Stimulated activated naive B cell treated with anti-CD40 and anti-IgM and Interleukin-4, amounts not matched to agents 10 μg/mL and 1 μg/mL and 100 μg/mL, for 72 hours (primary cell): Measurements from ENCODE around the gene PDZD4.

ENCODE experiments used
- ATAC-seq, 2 donors: fragments of 150-1000 bp; cut with Tn5 transposase; replicated peaks; 2 replicates each; pipeline ENCODE4 v1.10.0; 2021; ENCODE audit warnings: moderate library complexity in 1 of 2
- DNase-seq: peaks from one replicate; pipeline ENCODE4 v3.0.0; 2021
- H3K27ac Mint-ChIP-seq: one replicate; pipeline ENCODE4 v1.8.0; 2022; ENCODE audit warnings: mild to moderate bottlenecking, mixed read lengths
- H3K27me3 Mint-ChIP-seq, 2 donors: one replicate each; pipeline ENCODE4 v1.8.0; 2022; ENCODE audit warnings: mixed read lengths in 2 of 2
- H3K36me3 Mint-ChIP-seq, 2 donors: one replicate each; pipeline ENCODE4 v1.8.0; 2022; ENCODE audit warnings: mixed read lengths in 2 of 2, mild to moderate bottlenecking in 1 of 2
- H3K4me1 Mint-ChIP-seq, 2 donors: one replicate each; pipeline ENCODE4 v1.8.0; 2022; ENCODE audit warnings: mixed read lengths in 2 of 2, mild to moderate bottlenecking in 1 of 2
- H3K4me3 Mint-ChIP-seq, 2 donors: one replicate each; pipeline ENCODE4 v1.8.0; 2022; ENCODE audit warnings: mild to moderate bottlenecking in 2 of 2, mixed read lengths in 2 of 2, moderate library complexity in 1 of 2
- H3K9me3 Mint-ChIP-seq, 2 donors: one replicate each; pipeline ENCODE4 v1.8.0; 2022; ENCODE audit warnings: mixed read lengths in 2 of 2, mild to moderate bottlenecking in 1 of 2

Gene PDZD4

GRCh38 chrX:153844509-153845082 is 14.3 kb upstream of the PDZD4 start:
- H3K27me3 Mint-ChIP-seq, result peaks cover 6 to 13% of the 10 kb centered on the region in 2 donors
- no peak overlapping the region for H3K27ac Mint-ChIP-seq
- DNase-seq (no peak), ATAC-seq (peak in 1 of 2 donors; percentile 39)
- H3K9me3 Mint-ChIP-seq, result no peaks in the 10 kb centered on the region
- H3K4me1 Mint-ChIP-seq, result peaks cover 2 to 5% of the 10 kb centered on the region in 2 donors
- no peak overlapping the region for H3K4me3 Mint-ChIP-seq
- H3K36me3 Mint-ChIP-seq, result no peaks in the 10 kb centered on the region

DNA sequence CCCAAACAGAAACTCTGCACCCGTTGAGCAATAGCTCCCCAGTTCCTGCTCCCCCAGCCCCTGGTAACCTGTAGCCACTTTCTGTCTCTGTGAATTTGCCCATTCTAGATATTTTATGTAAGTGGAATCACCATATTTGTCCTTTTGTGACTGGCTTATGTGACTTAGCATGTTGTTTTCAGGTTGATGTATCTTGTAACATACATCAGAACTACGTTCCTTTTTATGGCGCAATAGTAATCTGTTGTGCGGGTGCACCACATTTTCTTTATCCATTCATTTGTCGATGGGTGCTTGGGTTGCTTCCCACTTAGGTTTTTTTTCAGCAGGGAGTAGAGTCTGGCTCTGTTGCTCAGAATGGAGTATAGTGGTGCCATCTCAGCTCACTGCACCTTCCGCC is 6.6 kb upstream of the PDZD4 start:
- H3K27me3 Mint-ChIP-seq, result peaks cover 10 to 20% of the 10 kb centered on the region in 2 donors
- no peak overlapping the region for H3K4me3 Mint-ChIP-seq
- H3K4me1 Mint-ChIP-seq, result no peaks in the 10 kb centered on the region
- DNase-seq (no peak), ATAC-seq (no peak)
- H3K27ac Mint-ChIP-seq, result no peak overlapping the region
- no peaks in the 10 kb centered on the region for H3K36me3 Mint-ChIP-seq
- no peaks in the 10 kb centered on the region for H3K9me3 Mint-ChIP-seq

GRCh38 chrX:153832728-153833127 is 2.4 kb upstream of the PDZD4 start:
- Mint-ChIP-seq H3K9me3 (no peaks in the 10 kb centered on the region), H3K36me3 (no peaks in the 10 kb centered on the region), H3K4me1 (peaks cover 0 to 3% of the 10 kb centered on the region in 2 donors), H3K4me3 (no peak overlapping the region), H3K27ac (no peak overlapping the region), H3K27me3 (peaks cover 28 to 32% of the 10 kb centered on the region in 2 donors)
- no peak for DNase-seq
- no peak for ATAC-seq

DNA sequence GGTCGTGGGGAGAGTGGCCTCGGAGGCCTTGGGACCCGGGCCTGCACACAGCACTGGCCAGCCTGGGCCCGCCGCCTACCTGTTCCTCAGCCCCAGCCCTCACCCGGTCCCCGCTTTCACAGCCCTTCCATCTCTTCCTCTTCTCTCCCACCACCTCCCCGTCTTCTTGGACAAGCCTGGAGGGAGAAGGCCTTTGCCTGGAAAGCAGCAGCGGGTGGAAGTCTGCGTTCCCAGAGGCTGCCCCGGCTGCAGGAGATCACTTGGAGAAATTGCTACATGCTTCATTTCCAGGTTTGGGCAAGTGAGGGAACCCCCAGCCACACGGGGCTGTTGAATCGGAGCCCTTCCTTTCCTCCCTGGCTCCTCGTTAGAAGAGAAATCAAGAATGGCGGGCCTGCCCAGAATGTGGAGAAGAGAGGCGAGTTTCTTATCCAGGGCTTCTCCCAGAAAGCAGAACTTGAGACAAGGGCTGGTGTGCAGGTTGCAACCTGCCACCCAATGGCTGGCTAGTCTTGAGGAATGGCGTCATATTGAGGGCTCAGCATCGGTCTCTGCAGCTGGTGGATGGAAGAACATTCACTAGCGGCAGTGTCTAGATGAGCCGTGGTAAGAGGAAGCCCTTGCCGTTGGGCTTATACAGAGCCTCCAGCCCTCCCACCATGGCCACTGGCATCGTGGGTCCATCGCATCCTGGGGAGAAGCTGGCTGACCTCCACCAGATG is 1.2 kb upstream of the PDZD4 start:
- ATAC-seq (no peak), DNase-seq (no peak)
- Mint-ChIP-seq H3K9me3 (no peaks in the 10 kb centered on the region), H3K27ac (no peak overlapping the region), H3K4me3 (peak overlapping the region; percentile 8 to 15), H3K4me1 (peaks cover 0 to 3% of the 10 kb centered on the region in 2 donors), H3K36me3 (no peaks in the 10 kb centered on the region), H3K27me3 (peaks cover 39 to 43% of the 10 kb centered on the region in 2 donors)

DNA sequence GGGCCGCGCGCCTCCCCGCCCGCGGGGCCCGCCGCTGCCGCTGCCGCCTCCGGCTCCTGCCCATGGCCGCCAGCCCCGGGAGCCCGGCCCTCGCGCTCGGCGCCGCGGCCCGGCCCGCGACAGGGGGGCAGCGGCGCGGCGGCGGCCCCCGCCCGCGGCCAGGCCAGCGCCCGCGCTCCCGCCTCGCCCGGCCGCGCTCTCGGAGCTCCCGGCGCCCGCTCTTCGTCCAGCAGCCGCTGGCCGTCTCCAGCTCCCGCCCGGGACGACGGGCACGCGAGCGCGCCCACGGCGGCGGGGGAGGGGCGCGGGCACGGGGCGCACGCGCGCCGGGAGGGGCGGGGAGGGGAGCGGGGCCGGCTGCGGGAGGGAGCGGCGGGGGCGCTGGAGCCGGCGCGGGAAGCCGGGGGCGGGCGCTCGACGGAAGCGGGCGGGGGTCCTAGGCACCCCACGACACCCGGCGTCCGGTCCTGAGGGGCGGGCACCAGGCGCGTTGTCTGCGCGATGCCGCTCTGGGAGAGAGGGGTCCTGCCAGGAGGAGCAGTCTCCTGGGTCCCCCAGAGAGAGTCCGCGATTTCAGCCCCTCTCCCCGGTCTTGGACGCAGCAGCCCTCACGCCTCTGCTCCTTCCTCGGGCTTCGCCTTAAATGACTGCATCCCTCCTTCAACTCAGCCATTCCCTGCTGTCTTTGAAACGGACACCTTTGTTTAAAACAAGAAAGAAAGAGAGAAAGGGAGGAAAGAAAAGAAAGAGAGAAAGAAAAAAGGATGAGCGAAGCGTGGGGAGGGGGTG is 490 bp upstream of the PDZD4 start:
- Mint-ChIP-seq H3K4me3 (no peak overlapping the region), H3K4me1 (peaks cover 0 to 3% of the 10 kb centered on the region in 2 donors), H3K27me3 (peaks cover 40 to 43% of the 10 kb centered on the region in 2 donors), H3K9me3 (no peaks in the 10 kb centered on the region), H3K36me3 (no peaks in the 10 kb centered on the region), H3K27ac (no peak overlapping the region)
- ATAC-seq, result peak in 1 of 2 donors; percentile 54
- no peak for DNase-seq

- no peak for ATAC-seq
Observed at GRCh38 chrX:153829549-153829798, 870 bp downstream of the PDZD4 start.

GRCh38 chrX:153828723-153829548 is 1.4 kb downstream of the PDZD4 start:
- ATAC-seq (peak; percentile 31 to 34), DNase-seq (no peak)
- Mint-ChIP-seq H3K27ac (peak overlapping the region; percentile 62), H3K27me3 (peaks cover 51 to 52% of the 10 kb centered on the region in 2 donors), H3K4me3 (peak overlapping the region; percentile 59 to 73), H3K9me3 (no peaks in the 10 kb centered on the region), H3K4me1 (peaks cover 0 to 3% of the 10 kb centered on the region in 2 donors), H3K36me3 (no peaks in the 10 kb centered on the region)

More at GRCh38 chrX:153829549-153829798, 870 bp downstream of the PDZD4 start:
- Mint-ChIP-seq H3K4me1 (peaks cover 0 to 3% of the 10 kb centered on the region in 2 donors), H3K4me3 (peak overlapping the region; percentile 59 to 73), H3K9me3 (no peaks in the 10 kb centered on the region), H3K27ac (no peak overlapping the region), H3K27me3 (peaks cover 49 to 53% of the 10 kb centered on the region in 2 donors), H3K36me3 (no peaks in the 10 kb centered on the region)
- no peak for DNase-seq

DNA sequence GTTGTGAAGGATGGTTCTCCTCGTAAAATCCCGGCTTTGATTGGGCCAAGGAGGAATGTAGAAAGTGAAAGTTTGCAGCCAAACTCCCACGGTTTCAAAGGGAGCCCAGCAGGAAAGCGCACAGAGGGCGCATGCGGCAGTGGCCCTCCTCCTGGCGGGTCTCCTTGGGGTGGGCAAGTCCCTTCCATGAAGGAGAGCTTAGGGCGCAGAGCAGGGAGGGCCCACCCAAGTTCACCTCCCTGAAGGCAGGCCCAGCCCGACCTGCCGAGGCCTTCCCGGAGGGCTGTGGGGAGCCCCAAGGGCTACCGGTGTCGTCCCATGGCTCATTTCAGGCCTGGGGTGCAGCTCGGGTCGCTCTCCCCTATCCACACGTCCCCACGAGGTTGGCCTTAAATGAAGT is 2.0 kb downstream of the PDZD4 start:
- Mint-ChIP-seq H3K4me3 (no peak overlapping the region), H3K36me3 (no peaks in the 10 kb centered on the region), H3K9me3 (no peaks in the 10 kb centered on the region), H3K4me1 (peaks cover 0 to 3% of the 10 kb centered on the region in 2 donors), H3K27ac (peak overlapping the region; percentile 62), H3K27me3 (peaks cover 57% of the 10 kb centered on the region in 2 donors)
- no peak for ATAC-seq
- DNase-seq, result no peak

DNA sequence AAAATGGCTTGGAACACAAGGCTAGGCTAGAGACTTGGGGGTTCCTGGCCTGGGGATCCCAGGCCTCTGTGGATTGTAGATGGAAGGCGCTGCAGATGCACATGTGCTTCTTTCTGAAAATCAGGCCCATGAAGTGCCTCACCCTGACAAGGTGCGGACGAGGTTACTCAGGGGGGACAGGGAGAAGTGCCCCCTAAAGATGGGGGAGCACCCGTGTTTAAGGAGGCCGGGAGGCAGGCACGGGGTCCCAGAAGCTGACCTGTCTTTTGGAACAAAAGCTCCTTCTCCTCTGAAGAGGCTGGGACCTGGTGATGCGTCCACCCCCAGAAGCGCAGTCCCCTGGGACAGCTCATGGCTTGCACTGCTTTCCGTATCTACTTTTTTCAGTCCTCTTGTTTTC is 2.4 kb downstream of the PDZD4 start:
- no peaks in the 10 kb centered on the region for H3K9me3 Mint-ChIP-seq
- no peak for DNase-seq
- no peaks in the 10 kb centered on the region for H3K36me3 Mint-ChIP-seq
- no peak overlapping the region for H3K27ac Mint-ChIP-seq
- H3K4me1 Mint-ChIP-seq, result peaks cover 0 to 3% of the 10 kb centered on the region in 2 donors
- no peak overlapping the region for H3K4me3 Mint-ChIP-seq
- H3K27me3 Mint-ChIP-seq, result peaks cover 57% of the 10 kb centered on the region in 2 donors
- no peak for ATAC-seq

GRCh38 chrX:153827016-153827415 is 3.3 kb downstream of the PDZD4 start:
- peaks cover 4 to 8% of the 10 kb centered on the region in 2 donors for H3K4me1 Mint-ChIP-seq
- peaks cover 53 to 54% of the 10 kb centered on the region in 2 donors for H3K27me3 Mint-ChIP-seq
- H3K36me3 Mint-ChIP-seq, result no peaks in the 10 kb centered on the region
- no peak overlapping the region for H3K27ac Mint-ChIP-seq
- DNase-seq (no peak), ATAC-seq (no peak)
- no peak overlapping the region for H3K4me3 Mint-ChIP-seq
- H3K9me3 Mint-ChIP-seq, result no peaks in the 10 kb centered on the region

DNA sequence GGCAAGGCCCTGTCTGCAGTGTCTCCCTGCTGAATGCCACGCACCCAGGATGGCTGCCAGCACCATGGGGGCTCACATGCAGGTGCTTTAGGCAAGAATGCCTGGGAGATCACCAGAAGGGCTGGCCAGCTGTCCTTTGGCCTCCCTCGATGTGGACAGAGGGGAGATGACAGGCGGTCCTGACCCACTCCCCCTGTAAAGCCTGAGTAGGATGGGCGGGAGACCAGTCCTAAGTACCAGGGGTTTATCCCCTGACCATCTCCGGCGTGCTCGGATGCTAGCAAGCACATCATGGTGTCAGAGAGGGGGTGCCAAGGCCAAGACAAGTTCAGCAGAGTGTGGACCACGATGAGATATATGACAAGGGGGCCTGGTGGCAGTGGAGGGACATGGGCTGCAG is 5.3 kb downstream of the PDZD4 start:
- H3K4me1 Mint-ChIP-seq, result peaks cover 9 to 10% of the 10 kb centered on the region in 2 donors
- H3K4me3 Mint-ChIP-seq, result no peak overlapping the region

GRCh38 chrX:153824348-153824747 is 6.0 kb downstream of the PDZD4 start:
- no peak for DNase-seq
- Mint-ChIP-seq H3K27ac (no peak overlapping the region), H3K27me3 (peaks cover 47 to 50% of the 10 kb centered on the region in 2 donors), H3K4me3 (no peak overlapping the region), H3K9me3 (no peaks in the 10 kb centered on the region), H3K36me3 (no peaks in the 10 kb centered on the region), H3K4me1 (peaks cover 10 to 14% of the 10 kb centered on the region in 2 donors)
- no peak for ATAC-seq

More for the DNA sequence above, 5.3 kb downstream of the PDZD4 start:
- no peak for DNase-seq
- H3K27ac Mint-ChIP-seq, result no peak overlapping the region
- H3K9me3 Mint-ChIP-seq, result no peaks in the 10 kb centered on the region
- peaks cover 42 to 44% of the 10 kb centered on the region in 2 donors for H3K27me3 Mint-ChIP-seq
- ATAC-seq, result no peak
- no peaks in the 10 kb centered on the region for H3K36me3 Mint-ChIP-seq

DNA sequence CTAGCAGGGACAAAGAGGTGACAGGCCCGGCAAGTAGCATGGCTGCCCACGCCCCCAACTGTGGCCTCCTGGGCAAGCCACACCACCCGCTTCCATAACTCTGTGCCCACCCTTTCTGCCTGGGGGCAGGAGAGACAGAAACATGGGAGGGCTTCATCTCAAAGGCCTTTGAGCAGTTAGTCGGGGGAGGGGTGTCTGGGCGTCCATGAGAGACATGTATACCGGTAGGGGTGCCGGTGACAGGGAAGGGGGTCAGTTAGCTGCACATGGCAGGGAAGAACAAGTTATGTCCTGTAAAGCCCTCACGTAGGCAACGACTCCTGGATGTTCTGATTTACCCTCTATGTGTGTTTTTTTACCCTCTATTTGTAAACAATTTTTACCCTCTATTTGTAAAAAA is 9.3 kb downstream of the PDZD4 start:
- Mint-ChIP-seq H3K27ac (no peak overlapping the region), H3K27me3 (peaks cover 48% of the 10 kb centered on the region in 2 donors), H3K4me3 (no peak overlapping the region), H3K36me3 (no peaks in the 10 kb centered on the region), H3K4me1 (peaks cover 12 to 22% of the 10 kb centered on the region in 2 donors), H3K9me3 (no peaks in the 10 kb centered on the region)
- ATAC-seq (no peak), DNase-seq (no peak)

DNA sequence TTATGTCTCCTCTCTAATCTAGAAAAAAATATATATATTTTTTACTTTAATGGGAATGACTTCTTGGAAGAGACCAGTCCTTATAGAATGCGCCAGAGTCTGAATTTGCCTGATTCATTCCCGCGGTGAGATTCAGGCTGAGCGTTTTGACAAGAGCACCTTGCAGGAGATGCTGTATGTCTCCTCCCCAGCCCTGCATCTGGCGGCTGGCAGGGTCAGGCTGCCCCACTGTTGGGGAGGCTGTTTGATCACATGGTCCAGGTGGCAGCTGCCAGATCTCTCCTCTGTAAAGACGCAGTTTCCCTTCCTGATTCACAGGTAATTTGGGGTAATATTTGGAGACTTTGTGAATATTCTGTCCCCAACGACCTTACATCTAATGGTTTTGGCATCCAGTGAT is 9.7 kb downstream of the PDZD4 start:
- H3K36me3 Mint-ChIP-seq, result no peaks in the 10 kb centered on the region
- H3K27ac Mint-ChIP-seq, result no peak overlapping the region
- H3K27me3 Mint-ChIP-seq, result peaks cover 45 to 46% of the 10 kb centered on the region in 2 donors
- DNase-seq (no peak), ATAC-seq (no peak)
- H3K4me3 Mint-ChIP-seq, result no peak overlapping the region
- H3K9me3 Mint-ChIP-seq, result no peaks in the 10 kb centered on the region
- peaks cover 12 to 22% of the 10 kb centered on the region in 2 donors for H3K4me1 Mint-ChIP-seq
